GM18499 (cell line): ENCODE measurements around the gene PROK1.
"Not testable (repeated sequence)": the region's sequence is repeated elsewhere in the genome, so short reads cannot be mapped to it uniquely, and the experiment has no call there.

Source experiments
- ATAC-seq: cut with Tn5 transposase; IDR thresholded peaks from one replicate; pipeline ENCODE4 v1.9.1; 2021; ENCODE audit warnings: moderate number of reproducible peaks; ENCODE audit not compliant: insufficient read depth, unreplicated experiment

PROK1 gene

GRCh38 chr1:110450929-110451328, at the start of gene PROK1:
TSS of gene PROK1 (plus strand) at chr1:110451149. CDS start at chr1:110451217, 68 bp downstream.
- ATAC-seq: no peak

GRCh38 chr1:110403805-110404204, 47.1 kb upstream of the PROK1 start:
- ATAC-seq: no peak

- ATAC-seq: no peak
These were observed 46.5 kb upstream of the PROK1 start for GRCh38 chr1:110404401-110404800.

GRCh38 chr1:110406407-110406806, 44.5 kb upstream of the PROK1 start:
- not testable (repeated sequence) for ATAC-seq

GRCh38 chr1:110407260-110408210, 43.4 kb upstream of the PROK1 start, which contains the start of gene LAMTOR5:
TSS of gene LAMTOR5 (minus strand) at chr1:110407694. CDS start at chr1:110407620, 74 bp downstream.
- peak; percentile 78 for ATAC-seq

GRCh38 chr1:110408488-110408887, 42.5 kb upstream of the PROK1 start:
- no peak for ATAC-seq

GRCh38 chr1:110409316-110409715, 41.6 kb upstream of the PROK1 start:
- no peak for ATAC-seq

GRCh38 chr1:110411173-110411735, 39.7 kb upstream of the PROK1 start:
- ATAC-seq: no peak

- no peak for ATAC-seq
These were observed 38.4 kb upstream of the PROK1 start for GRCh38 chr1:110412576-110412975.

GRCh38 chr1:110413045-110413444, 37.9 kb upstream of the PROK1 start:
- not testable (repeated sequence) for ATAC-seq

- no peak for ATAC-seq
These were observed 32.2 kb upstream of the PROK1 start for GRCh38 chr1:110418729-110419128.

GRCh38 chr1:110420023-110420662, 30.8 kb upstream of the PROK1 start:
- ATAC-seq: no peak

GRCh38 chr1:110420874-110421793, 29.8 kb upstream of the PROK1 start:
- no peak for ATAC-seq

- ATAC-seq: no peak
These were observed 26.0 kb upstream of the PROK1 start for GRCh38 chr1:110424699-110425611.

- ATAC-seq: no peak
These were observed 25.3 kb upstream of the PROK1 start for GRCh38 chr1:110425612-110426152.

- ATAC-seq: no peak
These were observed 24.1 kb upstream of the PROK1 start for GRCh38 chr1:110426854-110427253.

GRCh38 chr1:110428946-110429345, 22.0 kb upstream of the PROK1 start:
- ATAC-seq: no peak

GRCh38 chr1:110430366-110430765, 20.6 kb upstream of the PROK1 start:
- ATAC-seq: no peak

GRCh38 chr1:110430901-110431300, 20.0 kb upstream of the PROK1 start:
- no peak for ATAC-seq
